CD4-positive, alpha-beta memory T cell (primary cell): ENCODE data around the gene PTPRT. TPM values are rescaled to one million over a fixed set of nuclear protein-coding genes. Genes with fewer than 3 reads are reported as not detected.

Experiments used
- CTCF ChIA-PET: fragments of 350-600 bp; sonication (Branson Sonifier 250); formaldehyde crosslinking; loops from one replicate; lab custom pipeline; 2021; ENCODE audit warnings: inconsistent platforms; ENCODE audit not compliant: partially characterized antibody; lab: Charles Lee
- POLR2A ChIA-PET: fragments of 350-600 bp; sonication (Branson Sonifier 250); formaldehyde crosslinking; loops from one replicate; lab custom pipeline; 2021; ENCODE audit not compliant: partially characterized antibody; lab: Charles Lee
- DNase-seq, 5 donors: peaks; one replicate each; pipeline versions ENCODE4 v3.0.0 to v3.0.0-alpha.2; 2020 to 2022; ENCODE audit warnings: mixed read lengths in 1 of 5
- H3K27ac ChIP-seq: one replicate; pipeline ENCODE4 v1.7.0; 2013; ENCODE audit warnings: low read depth, low read length
- H3K27me3 ChIP-seq: 2 replicates; pipeline ENCODE4 v1.7.0; 2013; ENCODE audit warnings: mild to moderate bottlenecking, low read length, moderate library complexity; ENCODE audit not compliant: insufficient read depth
- H3K36me3 ChIP-seq: 2 replicates; pipeline ENCODE4 v1.7.0; 2013; ENCODE audit warnings: mild to moderate bottlenecking, low read length, moderate library complexity; ENCODE audit not compliant: insufficient read depth
- H3K4me1 ChIP-seq: 2 replicates; pipeline ENCODE4 v1.7.0; 2013; ENCODE audit warnings: mild to moderate bottlenecking, low read length, moderate library complexity; ENCODE audit not compliant: insufficient read depth
- H3K4me3 ChIP-seq, 2 donors: one replicate each; pipeline ENCODE4 v1.7.0; 2013; ENCODE audit warnings: low read length in 2 of 2, mild to moderate bottlenecking in 1 of 2
- H3K9me3 ChIP-seq, 2 donors: one replicate each; pipeline ENCODE4 v1.7.0; 2013; ENCODE audit warnings: low read length in 2 of 2, control low read depth in 1 of 2; ENCODE audit not compliant: control insufficient read depth in 1 of 2
- H3K27ac Mint-ChIP-seq, 7 donors: one replicate each; pipeline ENCODE4 v1.8.0; 2020 to 2021; ENCODE audit warnings: mixed read lengths in 7 of 7, mild to moderate bottlenecking in 6 of 7, inconsistent platforms in 3 of 7, moderate library complexity in 3 of 7
- H3K27me3 Mint-ChIP-seq, 2 donors: one replicate each; pipeline ENCODE4 v1.8.0; 2020 to 2021; ENCODE audit warnings: mixed read lengths in 2 of 2
- H3K36me3 Mint-ChIP-seq, 2 donors: one replicate each; pipeline ENCODE4 v1.8.0; 2020 to 2021; ENCODE audit warnings: mixed read lengths in 2 of 2, inconsistent platforms in 1 of 2, mild to moderate bottlenecking in 1 of 2
- H3K4me1 Mint-ChIP-seq, 4 donors: one replicate each; pipeline ENCODE4 v1.8.0; 2020 to 2021; ENCODE audit warnings: mixed read lengths in 4 of 4, mild to moderate bottlenecking in 1 of 4
- H3K4me3 Mint-ChIP-seq, 8 donors: one replicate each; pipeline ENCODE4 v1.8.0; 2020 to 2021; ENCODE audit warnings: mixed read lengths in 8 of 8, mild to moderate bottlenecking in 7 of 8, moderate library complexity in 6 of 8, inconsistent platforms in 3 of 8
- H3K9me3 Mint-ChIP-seq, 8 donors: one replicate each; pipeline ENCODE4 v1.8.0; 2020 to 2021; ENCODE audit warnings: mixed read lengths in 8 of 8, mild to moderate bottlenecking in 5 of 8, inconsistent platforms in 3 of 8, moderate library complexity in 1 of 8
- intact Hi-C: fragments of 100-400 bp; cut with micrococcal nuclease; formaldehyde crosslinking; loops from one replicate; pipeline ENCODE4 v1.15.1; 2023
- polyA plus RNA-seq, 2 donors: library from polyadenylated mRNA; unstranded; fragments of 300-500 nt; fragmentation: Illumina TruSeq; gene quantifications; one replicate each; pipeline ENCODE4 v1.2.3, GENCODE V29; 2021
- total RNA-seq, 2 experiments: library from RNA; stranded (reverse); gene quantifications; one replicate each; pipeline ENCODE4 v1.2.3, GENCODE V29; 2021

PTPRT gene
- total and polyA plus RNA-seq, 4 experiments from 2014 or later = not detected

- no peak overlapping the region for H3K27ac Mint-ChIP-seq
- H3K9me3 Mint-ChIP-seq = peaks cover 0 to 15% (median 4%) of the 10 kb centered on the region in 8 donors
- H3K4me3 ChIP-seq = no peak overlapping the region
- no peaks in the 10 kb centered on the region for H3K36me3 Mint-ChIP-seq
- intact Hi-C loops = no loop called here
- H3K4me1 Mint-ChIP-seq = no peaks in the 10 kb centered on the region
- H3K4me3 Mint-ChIP-seq = no peak overlapping the region
- no peaks in the 10 kb centered on the region for H3K27me3 ChIP-seq
- no peaks in the 10 kb centered on the region for H3K27me3 Mint-ChIP-seq
- H3K9me3 ChIP-seq = no peaks in the 10 kb centered on the region
- POLR2A ChIA-PET = no interaction called here
- no peaks in the 10 kb centered on the region for H3K4me1 ChIP-seq
- CTCF ChIA-PET = no interaction called here
- DNase-seq = no peak
- no peak overlapping the region for H3K27ac ChIP-seq
- no peaks in the 10 kb centered on the region for H3K36me3 ChIP-seq
Observed at GRCh38 chr20:42846784-42847490, 342.8 kb downstream of the PTPRT start.

GRCh38 chr20:42844751-42845150 is 345.0 kb downstream of the PTPRT start:
- Mint-ChIP-seq H3K27me3 (no peaks in the 10 kb centered on the region), H3K4me1 (no peaks in the 10 kb centered on the region), H3K36me3 (no peaks in the 10 kb centered on the region), H3K4me3 (no peak overlapping the region), H3K27ac (no peak overlapping the region), H3K9me3 (peaks cover 0 to 10% (median 2%) of the 10 kb centered on the region in 8 donors)
- Histone ChIP-seq H3K27me3 (no peaks in the 10 kb centered on the region), H3K4me3 (no peak overlapping the region), H3K4me1 (no peaks in the 10 kb centered on the region), H3K9me3 (no peaks in the 10 kb centered on the region), H3K27ac (no peak overlapping the region), H3K36me3 (no peaks in the 10 kb centered on the region)
- no peak for DNase-seq
- intact Hi-C loops = no loop called here
- ChIA-PET CTCF (no interaction called here), POLR2A (no interaction called here)

- no peaks in the 10 kb centered on the region for H3K36me3 Mint-ChIP-seq
- DNase-seq = no peak
- ChIA-PET CTCF (no interaction called here), POLR2A (no interaction called here)
- no peaks in the 10 kb centered on the region for H3K27me3 Mint-ChIP-seq
- intact Hi-C loops = no loop called here
- Histone ChIP-seq H3K9me3 (no peaks in the 10 kb centered on the region), H3K36me3 (no peaks in the 10 kb centered on the region), H3K4me3 (no peak overlapping the region), H3K27ac (no peak overlapping the region), H3K27me3 (no peaks in the 10 kb centered on the region), H3K4me1 (no peaks in the 10 kb centered on the region)
- no peaks in the 10 kb centered on the region for H3K4me1 Mint-ChIP-seq
- no peak overlapping the region for H3K27ac Mint-ChIP-seq
- peaks cover 0 to 9% (median under 1%) of the 10 kb centered on the region in 8 donors for H3K9me3 Mint-ChIP-seq
- no peak overlapping the region for H3K4me3 Mint-ChIP-seq
Observed at GRCh38 chr20:42837456-42837855, 352.2 kb downstream of the PTPRT start.

- peaks cover 0 to 9% (median under 1%) of the 10 kb centered on the region in 8 donors for H3K9me3 Mint-ChIP-seq
- DNase-seq = no peak
- no peak overlapping the region for H3K27ac Mint-ChIP-seq
- no peaks in the 10 kb centered on the region for H3K36me3 Mint-ChIP-seq
- no peaks in the 10 kb centered on the region for H3K4me1 Mint-ChIP-seq
- POLR2A ChIA-PET = no interaction called here
- CTCF ChIA-PET = no interaction called here
- H3K4me1 ChIP-seq = no peaks in the 10 kb centered on the region
- intact Hi-C loops = no loop called here
- H3K4me3 Mint-ChIP-seq = no peak overlapping the region
- H3K27me3 Mint-ChIP-seq = no peaks in the 10 kb centered on the region
- no peaks in the 10 kb centered on the region for H3K36me3 ChIP-seq
- no peaks in the 10 kb centered on the region for H3K27me3 ChIP-seq
- no peak overlapping the region for H3K27ac ChIP-seq
- no peak overlapping the region for H3K4me3 ChIP-seq
- no peaks in the 10 kb centered on the region for H3K9me3 ChIP-seq
Observed at GRCh38 chr20:42836339-42836738, 353.4 kb downstream of the PTPRT start.

- H3K27me3 ChIP-seq = no peaks in the 10 kb centered on the region
- H3K36me3 ChIP-seq = no peaks in the 10 kb centered on the region
- no peak overlapping the region for H3K27ac ChIP-seq
- Mint-ChIP-seq H3K4me1 (no peaks in the 10 kb centered on the region), H3K36me3 (no peaks in the 10 kb centered on the region), H3K27me3 (peaks cover 0 to 2% of the 10 kb centered on the region in 2 donors), H3K27ac (no peak overlapping the region), H3K9me3 (peaks cover 0 to 7% (median 3%) of the 10 kb centered on the region in 8 donors), H3K4me3 (no peak overlapping the region)
- intact Hi-C loops = no loop called here
- ChIA-PET CTCF (no interaction called here), POLR2A (no interaction called here)
- no peak for DNase-seq
- H3K4me1 ChIP-seq = no peaks in the 10 kb centered on the region
- no peaks in the 10 kb centered on the region for H3K9me3 ChIP-seq
- no peak overlapping the region for H3K4me3 ChIP-seq
Observed at GRCh38 chr20:42807876-42808275, 381.8 kb downstream of the PTPRT start.

- Histone ChIP-seq H3K27ac (no peak overlapping the region), H3K4me1 (no peaks in the 10 kb centered on the region), H3K9me3 (no peaks in the 10 kb centered on the region), H3K27me3 (no peaks in the 10 kb centered on the region), H3K36me3 (no peaks in the 10 kb centered on the region), H3K4me3 (no peak overlapping the region)
- DNase-seq = no peak
- Mint-ChIP-seq H3K36me3 (no peaks in the 10 kb centered on the region), H3K4me1 (peaks cover 0 to 2% (median 0%) of the 10 kb centered on the region in 4 donors), H3K9me3 (peaks cover 3 to 21% (median 7%) of the 10 kb centered on the region in 8 donors), H3K27me3 (no peaks in the 10 kb centered on the region), H3K4me3 (no peak overlapping the region), H3K27ac (no peak overlapping the region)
- ChIA-PET CTCF (no interaction called here), POLR2A (no interaction called here)
- intact Hi-C loops = no loop called here
Observed at GRCh38 chr20:42795111-42795695, 394.5 kb downstream of the PTPRT start.

GRCh38 chr20:42792052-42792451 is 397.7 kb downstream of the PTPRT start:
- no peaks in the 10 kb centered on the region for H3K36me3 Mint-ChIP-seq
- ChIA-PET POLR2A (no interaction called here), CTCF (no interaction called here)
- no peaks in the 10 kb centered on the region for H3K4me1 ChIP-seq
- no peak overlapping the region for H3K27ac ChIP-seq
- no peaks in the 10 kb centered on the region for H3K27me3 Mint-ChIP-seq
- H3K9me3 ChIP-seq = no peaks in the 10 kb centered on the region
- H3K4me3 Mint-ChIP-seq = no peak overlapping the region
- H3K9me3 Mint-ChIP-seq = peaks cover 3 to 22% (median 7%) of the 10 kb centered on the region in 8 donors
- no peaks in the 10 kb centered on the region for H3K4me1 Mint-ChIP-seq
- DNase-seq = no peak
- H3K27me3 ChIP-seq = no peaks in the 10 kb centered on the region
- intact Hi-C loops = no loop called here
- no peaks in the 10 kb centered on the region for H3K36me3 ChIP-seq
- no peak overlapping the region for H3K4me3 ChIP-seq
- H3K27ac Mint-ChIP-seq = no peak overlapping the region
